SK-N-SH treated with all-trans-retinoic acid at 6 μM for 48 hours (cell line): ENCODE measurements around the gene ATP11A.

Experiments used
- ATAC-seq: fragments of 200-7000 bp; cut with Tn5 transposase; 3 replicates; pipeline ENCODE4 v1.9.1; 2020; ENCODE audit warnings: mild to moderate bottlenecking, moderate library complexity
- ARNTL ChIP-seq: fragments of 450-650 bp; formaldehyde crosslinking; IDR thresholded peaks from 2 replicates; pipeline ENCODE4 v1.5.0; 2020; ENCODE audit warnings: low read depth, mild to moderate bottlenecking, moderate library complexity, borderline replicate concordance
- BACH2 ChIP-seq: fragments of 250-450 bp; sonication (Bioruptor Pico); IDR thresholded peaks from 2 replicates; pipeline ENCODE4 v1.9.0; 2021; ENCODE audit warnings: mild to moderate bottlenecking, borderline replicate concordance
- CREB5 ChIP-seq: fragments of 250-450 bp; sonication (Bioruptor Pico); IDR thresholded peaks from 2 replicates; pipeline ENCODE4 v1.5.1; 2020; ENCODE audit warnings: low read depth, mild to moderate bottlenecking, moderate library complexity
- CSDC2 ChIP-seq: fragments of 250-450 bp; sonication (Bioruptor Pico); IDR thresholded peaks from 2 replicates; pipeline ENCODE4 v1.5.0; 2020; ENCODE audit warnings: mild to moderate bottlenecking, moderate library complexity
- ESRRG ChIP-seq: fragments of 250-450 bp; sonication (Bioruptor Pico); IDR thresholded peaks from 2 replicates; pipeline ENCODE4 v1.6.1; 2021; ENCODE audit warnings: mild to moderate bottlenecking
- GLIS3 ChIP-seq: fragments of 250-450 bp; sonication (Bioruptor Pico); IDR thresholded peaks from 2 replicates; pipeline ENCODE4 v1.5.0; 2020; ENCODE audit warnings: mild to moderate bottlenecking, moderate library complexity
- ISL1 ChIP-seq: fragments of 250-450 bp; sonication (Bioruptor Pico); IDR thresholded peaks from 2 replicates; pipeline ENCODE4 v2.1.2; 2022; ENCODE audit warnings: mild to moderate bottlenecking, moderate library complexity
- OSR1 ChIP-seq: fragments of 250-450 bp; sonication (Bioruptor Pico); IDR thresholded peaks from 2 replicates; pipeline ENCODE4 v1.8.0; 2022; ENCODE audit warnings: moderate library complexity, mild to moderate bottlenecking, inconsistent platforms
- PPARA ChIP-seq: fragments of 250-450 bp; sonication (Bioruptor Pico); IDR thresholded peaks from 2 replicates; pipeline ENCODE4 v1.5.0; 2020; ENCODE audit warnings: mild to moderate bottlenecking, borderline replicate concordance
- RARB ChIP-seq: fragments of 250-450 bp; sonication (Bioruptor Pico); IDR thresholded peaks from 2 replicates; pipeline ENCODE4 v1.8.0; 2021; ENCODE audit warnings: mild to moderate bottlenecking, moderate library complexity
- SNAI2 ChIP-seq: fragments of 250-450 bp; sonication (Bioruptor Pico); IDR thresholded peaks from 2 replicates; pipeline ENCODE4 v1.5.0; 2020; ENCODE audit warnings: mild to moderate bottlenecking, moderate library complexity
- TCF4 ChIP-seq: fragments of 250-450 bp; sonication (Bioruptor Pico); IDR thresholded peaks from 2 replicates; pipeline ENCODE4 v1.8.0; 2021; ENCODE audit warnings: mild to moderate bottlenecking, moderate library complexity, borderline replicate concordance
- TOX ChIP-seq: fragments of 250-450 bp; sonication (Bioruptor Pico); IDR thresholded peaks from 2 replicates; pipeline ENCODE4 v1.8.0; 2021; ENCODE audit warnings: mild to moderate bottlenecking, moderate library complexity, borderline replicate concordance
- TSHZ2 ChIP-seq: fragments of 250-450 bp; sonication (Bioruptor Pico); IDR thresholded peaks from 2 replicates; pipeline ENCODE4 v1.5.0; 2020; ENCODE audit warnings: mild to moderate bottlenecking, moderate library complexity
- ZC3H10 ChIP-seq: fragments of 250-450 bp; sonication (Bioruptor Pico); IDR thresholded peaks from 2 replicates; pipeline ENCODE4 v1.5.1; 2021; ENCODE audit warnings: mild to moderate bottlenecking, moderate library complexity
- ZFP3 ChIP-seq: fragments of 250-450 bp; sonication (Bioruptor Pico); IDR thresholded peaks from 2 replicates; pipeline ENCODE4 v1.5.0; 2020; ENCODE audit warnings: mild to moderate bottlenecking, moderate library complexity
- ZFP30 ChIP-seq: fragments of 450-650 bp; formaldehyde crosslinking; IDR thresholded peaks from 2 replicates; pipeline ENCODE4 v1.5.0; 2022; ENCODE audit warnings: mild to moderate bottlenecking, moderate library complexity
- ZNF565 ChIP-seq: fragments of 450-650 bp; formaldehyde crosslinking; conservative IDR thresholded peaks from 2 replicates; pipeline ENCODE4 v1.5.0; 2020; ENCODE audit warnings: low read depth, mild to moderate bottlenecking, moderate library complexity
- ZNF70 ChIP-seq: fragments of 450-650 bp; formaldehyde crosslinking; IDR thresholded peaks from 2 replicates; pipeline ENCODE4 v1.5.0; 2020; ENCODE audit warnings: mild to moderate bottlenecking, moderate library complexity
- ZNF8 ChIP-seq: fragments of 450-650 bp; formaldehyde crosslinking; IDR thresholded peaks from 2 replicates; pipeline ENCODE4 v1.5.0; 2020; ENCODE audit warnings: mild to moderate bottlenecking, moderate library complexity
- TF ChIP-seq, protein P1 (sequence below): fragments of 250-450 bp; sonication (Bioruptor Pico); IDR thresholded peaks from 2 replicates; pipeline ENCODE4 v1.8.0; 2021; ENCODE audit warnings: low read depth, mild to moderate bottlenecking, moderate library complexity, borderline replicate concordance
- TF ChIP-seq, protein P2 (sequence below): fragments of 250-450 bp; sonication (Bioruptor Pico); IDR thresholded peaks from 2 replicates; pipeline ENCODE4 v1.8.0; 2020; ENCODE audit warnings: mild to moderate bottlenecking, moderate library complexity, borderline replicate concordance
- TF ChIP-seq, protein P3 (sequence below): fragments of 250-450 bp; sonication (Bioruptor Pico); IDR thresholded peaks from 2 replicates; pipeline ENCODE4 v1.5.1; 2021; ENCODE audit warnings: mild to moderate bottlenecking, moderate library complexity

Gene ATP11A

GRCh38 chr13:112680741-112681360, 9.0 kb upstream of the ATP11A start:
- ATAC-seq: no peak
- no peak for TF ChIP-seq BACH2 (CRISPR knock-in tag)
- TF ChIP-seq OSR1 (CRISPR knock-in tag): no peak
- no peak for TF ChIP-seq TSHZ2 (CRISPR knock-in tag)
- TF ChIP-seq GLIS3 (CRISPR knock-in tag): no peak
- no peak for TF ChIP-seq ARNTL
- TF ChIP-seq ISL1 (CRISPR knock-in tag): no peak
- no peak for TF ChIP-seq RARB (CRISPR knock-in tag)
- TF ChIP-seq TCF4 (CRISPR knock-in tag): no peak
- TF ChIP-seq, protein P1, sequence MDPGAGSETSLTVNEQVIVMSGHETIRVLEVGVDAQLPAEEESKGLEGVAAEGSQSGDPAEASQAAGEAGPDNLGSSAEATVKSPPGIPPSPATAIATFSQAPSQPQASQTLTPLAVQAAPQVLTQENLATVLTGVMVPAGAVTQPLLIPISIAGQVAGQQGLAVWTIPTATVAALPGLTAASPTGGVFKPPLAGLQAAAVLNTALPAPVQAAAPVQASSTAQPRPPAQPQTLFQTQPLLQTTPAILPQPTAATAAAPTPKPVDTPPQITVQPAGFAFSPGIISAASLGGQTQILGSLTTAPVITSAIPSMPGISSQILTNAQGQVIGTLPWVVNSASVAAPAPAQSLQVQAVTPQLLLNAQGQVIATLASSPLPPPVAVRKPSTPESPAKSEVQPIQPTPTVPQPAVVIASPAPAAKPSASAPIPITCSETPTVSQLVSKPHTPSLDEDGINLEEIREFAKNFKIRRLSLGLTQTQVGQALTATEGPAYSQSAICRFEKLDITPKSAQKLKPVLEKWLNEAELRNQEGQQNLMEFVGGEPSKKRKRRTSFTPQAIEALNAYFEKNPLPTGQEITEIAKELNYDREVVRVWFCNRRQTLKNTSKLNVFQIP (CRISPR knock-in tag): no peak
- TF ChIP-seq, protein P2, sequence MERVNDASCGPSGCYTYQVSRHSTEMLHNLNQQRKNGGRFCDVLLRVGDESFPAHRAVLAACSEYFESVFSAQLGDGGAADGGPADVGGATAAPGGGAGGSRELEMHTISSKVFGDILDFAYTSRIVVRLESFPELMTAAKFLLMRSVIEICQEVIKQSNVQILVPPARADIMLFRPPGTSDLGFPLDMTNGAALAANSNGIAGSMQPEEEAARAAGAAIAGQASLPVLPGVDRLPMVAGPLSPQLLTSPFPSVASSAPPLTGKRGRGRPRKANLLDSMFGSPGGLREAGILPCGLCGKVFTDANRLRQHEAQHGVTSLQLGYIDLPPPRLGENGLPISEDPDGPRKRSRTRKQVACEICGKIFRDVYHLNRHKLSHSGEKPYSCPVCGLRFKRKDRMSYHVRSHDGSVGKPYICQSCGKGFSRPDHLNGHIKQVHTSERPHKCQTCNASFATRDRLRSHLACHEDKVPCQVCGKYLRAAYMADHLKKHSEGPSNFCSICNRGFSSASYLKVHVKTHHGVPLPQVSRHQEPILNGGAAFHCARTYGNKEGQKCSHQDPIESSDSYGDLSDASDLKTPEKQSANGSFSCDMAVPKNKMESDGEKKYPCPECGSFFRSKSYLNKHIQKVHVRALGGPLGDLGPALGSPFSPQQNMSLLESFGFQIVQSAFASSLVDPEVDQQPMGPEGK: no peak
- no peak for TF ChIP-seq CREB5 (CRISPR knock-in tag)
- TF ChIP-seq ZFP30 (CRISPR knock-in tag): no peak
- no peak for TF ChIP-seq ESRRG (CRISPR knock-in tag)
- TF ChIP-seq ZFP3 (CRISPR knock-in tag): no peak
- no peak for TF ChIP-seq ZC3H10 (CRISPR knock-in tag)
- no peak for TF ChIP-seq TOX (CRISPR knock-in tag)
- TF ChIP-seq, protein P3, sequence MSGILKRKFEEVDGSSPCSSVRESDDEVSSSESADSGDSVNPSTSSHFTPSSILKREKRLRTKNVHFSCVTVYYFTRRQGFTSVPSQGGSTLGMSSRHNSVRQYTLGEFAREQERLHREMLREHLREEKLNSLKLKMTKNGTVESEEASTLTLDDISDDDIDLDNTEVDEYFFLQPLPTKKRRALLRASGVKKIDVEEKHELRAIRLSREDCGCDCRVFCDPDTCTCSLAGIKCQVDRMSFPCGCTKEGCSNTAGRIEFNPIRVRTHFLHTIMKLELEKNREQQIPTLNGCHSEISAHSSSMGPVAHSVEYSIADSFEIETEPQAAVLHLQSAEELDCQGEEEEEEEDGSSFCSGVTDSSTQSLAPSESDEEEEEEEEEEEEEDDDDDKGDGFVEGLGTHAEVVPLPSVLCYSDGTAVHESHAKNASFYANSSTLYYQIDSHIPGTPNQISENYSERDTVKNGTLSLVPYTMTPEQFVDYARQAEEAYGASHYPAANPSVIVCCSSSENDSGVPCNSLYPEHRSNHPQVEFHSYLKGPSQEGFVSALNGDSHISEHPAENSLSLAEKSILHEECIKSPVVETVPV (CRISPR knock-in tag): no peak

GRCh38 chr13:112683581-112683980, 6.3 kb upstream of the ATP11A start:
- ATAC-seq: no peak
- no peak for TF ChIP-seq CSDC2 (CRISPR knock-in tag)
- TF ChIP-seq OSR1 (CRISPR knock-in tag): no peak
- no peak for TF ChIP-seq ZNF70
- no peak for TF ChIP-seq PPARA (CRISPR knock-in tag)

DNA sequence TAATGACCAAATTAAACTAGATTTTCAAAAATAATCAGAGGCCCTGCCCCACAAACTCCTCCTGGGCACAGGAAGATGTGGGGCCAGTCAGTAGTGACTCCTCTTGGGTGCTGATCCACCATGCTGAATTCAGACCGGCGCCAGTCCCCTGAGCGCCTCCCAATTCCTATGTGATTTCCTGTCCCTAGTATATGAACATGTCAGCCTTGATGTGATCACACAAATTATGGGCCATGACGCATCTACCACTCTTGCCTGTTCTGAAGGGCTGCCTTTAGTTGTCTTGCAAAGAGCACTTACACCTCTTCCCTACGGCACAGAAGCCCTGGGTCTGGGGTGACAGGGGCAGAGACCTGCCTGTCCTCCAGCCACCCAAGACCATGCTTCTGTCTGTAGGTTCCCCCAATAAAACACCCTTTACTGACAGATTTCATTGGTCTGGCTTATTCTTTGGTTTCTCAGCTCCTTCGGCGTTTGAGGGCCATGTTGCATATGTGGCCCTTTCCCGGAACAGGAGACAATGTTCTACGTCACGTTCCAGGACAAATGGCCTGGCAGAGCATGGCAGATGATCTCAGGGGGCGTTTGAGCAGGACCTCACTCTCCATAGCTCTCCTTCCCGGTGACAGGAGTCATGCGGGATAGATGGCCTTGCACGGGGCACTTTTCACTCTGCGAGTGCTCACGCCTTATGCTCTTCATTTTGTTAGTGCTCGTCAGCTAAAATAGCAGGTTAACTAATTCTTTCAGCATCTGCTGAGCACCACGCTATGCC, 5.6 kb upstream of the ATP11A start:
- no peak for ATAC-seq
- TF ChIP-seq SNAI2 (CRISPR knock-in tag) (no peak), RARB (CRISPR knock-in tag) (no peak), ZNF8 (CRISPR knock-in tag) (no peak), ISL1 (CRISPR knock-in tag) (no peak), ZNF565 (CRISPR knock-in tag) (no peak), ESRRG (CRISPR knock-in tag) (no peak), OSR1 (CRISPR knock-in tag) (no peak), ZNF70 (no peak), ARNTL (no peak)
- TF ChIP-seq, protein P1 (CRISPR knock-in tag): no peak
- TF ChIP-seq, protein P3 (CRISPR knock-in tag): no peak
